Breast epithelium (tissue), 3 donors: ENCODE results near the gene UBE2C.

Source experiments
- POLR2A ChIP-seq: fragments of 450-650 bp; IDR thresholded peaks from one replicate; pipeline ENCODE4 v1.6.1; 2016; ENCODE audit warnings: antibody characterized with exemption, mild to moderate bottlenecking, moderate library complexity
- TF ChIP-seq, protein P1 (sequence below), 3 donors: fragments of 450-650 bp; IDR thresholded peaks; one replicate each; pipeline ENCODE4 v1.5.1; 2016 to 2017; ENCODE audit warnings: antibody characterized with exemption in 3 of 3, mild to moderate bottlenecking in 3 of 3, moderate library complexity in 3 of 3

DNA sequence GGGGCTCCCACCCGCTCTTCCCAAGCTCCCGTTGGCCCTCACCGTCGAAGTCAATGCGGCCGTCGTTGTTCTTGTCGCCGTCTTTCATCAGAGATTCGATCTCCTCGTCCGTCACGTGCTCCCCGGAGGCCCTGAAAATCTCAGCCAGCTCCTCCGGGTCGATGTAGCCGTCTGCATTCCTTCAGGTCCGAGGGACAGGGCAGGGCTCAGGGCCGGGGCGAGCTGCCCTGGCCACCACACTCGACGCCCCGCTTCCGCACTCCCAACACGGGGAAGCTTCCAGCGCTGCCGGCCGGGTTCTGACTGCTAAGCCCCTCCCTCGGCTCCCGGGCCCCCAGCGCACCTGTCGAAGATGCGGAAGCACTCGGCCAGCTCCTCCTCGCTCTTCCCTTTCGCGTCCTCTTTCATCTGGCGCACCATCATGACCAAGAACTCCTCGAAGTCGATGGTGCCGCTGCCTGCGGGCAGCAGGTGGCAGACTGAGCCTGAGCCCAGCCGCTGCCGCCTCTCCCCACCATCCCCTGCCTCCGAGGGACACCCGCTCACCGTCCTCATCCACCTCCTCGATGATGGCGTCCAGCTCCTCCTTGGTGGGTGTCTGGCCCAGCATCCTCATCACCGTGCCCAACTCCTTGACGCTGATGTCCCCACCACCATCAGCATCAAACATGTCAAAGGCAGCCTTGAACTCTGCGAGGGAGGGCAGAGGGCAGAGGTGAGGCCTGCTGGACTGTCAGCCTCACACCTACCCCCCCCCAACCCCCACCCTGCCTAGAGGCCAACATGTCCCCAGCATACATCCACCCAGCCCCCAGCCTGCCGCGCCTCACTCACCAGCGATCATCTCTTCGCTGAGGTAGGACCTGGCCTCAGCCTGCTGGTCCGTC lies 11.7 kb downstream of the UBE2C start:
- TF ChIP-seq, protein P1, sequence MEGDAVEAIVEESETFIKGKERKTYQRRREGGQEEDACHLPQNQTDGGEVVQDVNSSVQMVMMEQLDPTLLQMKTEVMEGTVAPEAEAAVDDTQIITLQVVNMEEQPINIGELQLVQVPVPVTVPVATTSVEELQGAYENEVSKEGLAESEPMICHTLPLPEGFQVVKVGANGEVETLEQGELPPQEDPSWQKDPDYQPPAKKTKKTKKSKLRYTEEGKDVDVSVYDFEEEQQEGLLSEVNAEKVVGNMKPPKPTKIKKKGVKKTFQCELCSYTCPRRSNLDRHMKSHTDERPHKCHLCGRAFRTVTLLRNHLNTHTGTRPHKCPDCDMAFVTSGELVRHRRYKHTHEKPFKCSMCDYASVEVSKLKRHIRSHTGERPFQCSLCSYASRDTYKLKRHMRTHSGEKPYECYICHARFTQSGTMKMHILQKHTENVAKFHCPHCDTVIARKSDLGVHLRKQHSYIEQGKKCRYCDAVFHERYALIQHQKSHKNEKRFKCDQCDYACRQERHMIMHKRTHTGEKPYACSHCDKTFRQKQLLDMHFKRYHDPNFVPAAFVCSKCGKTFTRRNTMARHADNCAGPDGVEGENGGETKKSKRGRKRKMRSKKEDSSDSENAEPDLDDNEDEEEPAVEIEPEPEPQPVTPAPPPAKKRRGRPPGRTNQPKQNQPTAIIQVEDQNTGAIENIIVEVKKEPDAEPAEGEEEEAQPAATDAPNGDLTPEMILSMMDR (IDR thresholded peaks at IDR 0.05): no peak
- no peak for TF ChIP-seq POLR2A
